Mesenchymal stem cell (in vitro differentiated cells and primary cell): Measurements from ENCODE around the gene BOLL.
"Not testable (repeated sequence)": the region's sequence is repeated elsewhere in the genome, so short reads cannot be mapped to it uniquely, and the experiment has no call there.

Experiments used
- DNase-seq: peaks from one replicate; pipeline ENCODE4 v3.0.0-alpha.2; 2013
- H2AFZ ChIP-seq: one replicate; pipeline ENCODE4 v1.6.1; 2013; ENCODE audit warnings: low read depth, mild to moderate bottlenecking, control low read depth, inconsistent platforms, low read length, moderate library complexity
- H2AK5ac ChIP-seq: 2 replicates; pipeline ENCODE4 v1.6.1; 2013; ENCODE audit warnings: low read length, moderate library complexity, mild to moderate bottlenecking, inconsistent platforms; ENCODE audit not compliant: severe bottlenecking
- H2BK120ac ChIP-seq: one replicate; pipeline ENCODE4 v1.6.1; 2013; ENCODE audit warnings: low read depth, mild to moderate bottlenecking, inconsistent platforms, low read length, moderate library complexity
- H2BK12ac ChIP-seq, 2 experiments: one replicate each; pipeline ENCODE4 v1.6.1; 2013; ENCODE audit warnings: inconsistent platforms in 2 of 2, low read length in 2 of 2, mild to moderate bottlenecking in 2 of 2, moderate library complexity in 2 of 2, control low read depth in 1 of 2
- H2BK15ac ChIP-seq: one replicate; pipeline ENCODE4 v1.6.1; 2013; ENCODE audit warnings: mild to moderate bottlenecking, low read depth, inconsistent platforms; ENCODE audit not compliant: poor library complexity, severe bottlenecking
- H2BK5ac ChIP-seq: 2 replicates; pipeline ENCODE4 v1.6.1; 2013; ENCODE audit warnings: low read depth, mild to moderate bottlenecking, low read length, control low read depth, inconsistent platforms; ENCODE audit not compliant: poor library complexity, severe bottlenecking
- H3K14ac ChIP-seq, 2 experiments: one replicate each; pipeline ENCODE4 v1.6.1; 2013; ENCODE audit warnings: inconsistent platforms in 2 of 2, low read length in 2 of 2, control low read depth in 1 of 2, mild to moderate bottlenecking in 1 of 2, moderate library complexity in 1 of 2
- H3K18ac ChIP-seq, 2 experiments: one replicate each; pipeline ENCODE4 v1.6.1; 2013; ENCODE audit warnings: inconsistent platforms in 2 of 2, low read length in 2 of 2, control low read depth in 1 of 2, low read depth in 1 of 2, mild to moderate bottlenecking in 1 of 2
- H3K23ac ChIP-seq, 2 experiments: one replicate each; pipeline ENCODE4 v1.6.1; 2013; ENCODE audit warnings: inconsistent platforms in 2 of 2, low read length in 2 of 2, mild to moderate bottlenecking in 2 of 2, moderate library complexity in 2 of 2, control low read depth in 1 of 2
- H3K27ac ChIP-seq: 2 replicates; pipeline ENCODE4 v1.5.1; 2013; ENCODE audit warnings: mild to moderate bottlenecking, moderate library complexity, low read length, control low read depth, inconsistent platforms; ENCODE audit not compliant: poor library complexity, severe bottlenecking
- H3K27me3 ChIP-seq, 2 experiments: 2 replicates each; pipeline versions ENCODE4 v1.6.1 to v1.7.0; 2013; ENCODE audit warnings: low read length in 2 of 2, mild to moderate bottlenecking in 2 of 2, moderate library complexity in 2 of 2, control low read depth in 1 of 2, inconsistent platforms in 1 of 2; ENCODE audit not compliant: control insufficient read depth in 1 of 2, insufficient read depth in 1 of 2
- H3K36me3 ChIP-seq, 2 experiments: 2 replicates each; pipeline versions ENCODE4 v1.6.1 to v1.7.0; 2013; ENCODE audit warnings: low read length in 2 of 2, control low read depth in 1 of 2, inconsistent platforms in 1 of 2, low read depth in 1 of 2, mild to moderate bottlenecking in 1 of 2; ENCODE audit not compliant: insufficient read depth in 2 of 2, control insufficient read depth in 1 of 2
- H3K4ac ChIP-seq, 2 experiments: one replicate each; pipeline ENCODE4 v1.6.1; 2013; ENCODE audit warnings: inconsistent platforms in 2 of 2, low read length in 2 of 2, mild to moderate bottlenecking in 2 of 2, moderate library complexity in 2 of 2, control low read depth in 1 of 2, low read depth in 1 of 2
- H3K4me1 ChIP-seq: 2 replicates; pipeline ENCODE4 v1.6.1; 2013; ENCODE audit warnings: low read depth, low read length, control low read depth; ENCODE audit not compliant: control insufficient read depth, insufficient read depth
- H3K4me2 ChIP-seq: 2 replicates; pipeline ENCODE4 v1.6.1; 2013; ENCODE audit warnings: low read length, mild to moderate bottlenecking, inconsistent platforms; ENCODE audit not compliant: poor library complexity, severe bottlenecking
- H3K4me3 ChIP-seq, 2 experiments: 2 replicates each; pipeline versions ENCODE4 v1.5.1 to v1.7.0; 2013; ENCODE audit warnings: low read length in 2 of 2, mild to moderate bottlenecking in 2 of 2, control low read depth in 1 of 2, low read depth in 1 of 2; ENCODE audit not compliant: insufficient read depth in 1 of 2
- H3K79me1 ChIP-seq: replicated peaks from 2 replicates; pipeline ENCODE4 v1.6.1; 2013; ENCODE audit warnings: mild to moderate bottlenecking, control low read depth, low read length, inconsistent platforms; ENCODE audit not compliant: poor library complexity, severe bottlenecking
- H3K9ac ChIP-seq: 2 replicates; pipeline ENCODE4 v1.7.0; 2013; ENCODE audit warnings: mild to moderate bottlenecking, low read length, moderate library complexity
- H3K9me3 ChIP-seq: 2 replicates; pipeline ENCODE4 v1.7.0; 2013; ENCODE audit warnings: mild to moderate bottlenecking, low read length; ENCODE audit not compliant: control insufficient read depth
- H4K8ac ChIP-seq: one replicate; pipeline ENCODE4 v1.6.1; 2013; ENCODE audit warnings: inconsistent platforms, mild to moderate bottlenecking, low read length, moderate library complexity
- H4K91ac ChIP-seq: one replicate; pipeline ENCODE4 v1.6.1; 2013; ENCODE audit warnings: mild to moderate bottlenecking, low read length, inconsistent platforms
- WGBS: methylation state at CpG from one replicate; pipeline ENCODE4 v1.1.7; 2013; ENCODE audit warnings: mixed read lengths; 5-methylcytosine and 5-hydroxymethylcytosine counted together

Gene BOLL

GRCh38 chr2:197695971-197696370 is 89.1 kb downstream of the BOLL start:
- not testable (repeated sequence) for H2BK120ac ChIP-seq, H4K91ac ChIP-seq, H2BK15ac ChIP-seq, H3K18ac ChIP-seq, H3K9me3 ChIP-seq, H3K23ac ChIP-seq, H2AK5ac ChIP-seq, H2AFZ ChIP-seq, H2BK5ac ChIP-seq, H3K14ac ChIP-seq, H4K8ac ChIP-seq, H3K79me1 ChIP-seq, H3K4me3 ChIP-seq, H3K27me3 ChIP-seq, H2BK12ac ChIP-seq, H3K4ac ChIP-seq, H3K27ac ChIP-seq, H3K36me3 ChIP-seq, H3K9ac ChIP-seq, H3K4me1 ChIP-seq, H3K4me2 ChIP-seq, DNase-seq
- WGBS = 96% methylated on average over 7 of the region's 30 CpGs

DNA sequence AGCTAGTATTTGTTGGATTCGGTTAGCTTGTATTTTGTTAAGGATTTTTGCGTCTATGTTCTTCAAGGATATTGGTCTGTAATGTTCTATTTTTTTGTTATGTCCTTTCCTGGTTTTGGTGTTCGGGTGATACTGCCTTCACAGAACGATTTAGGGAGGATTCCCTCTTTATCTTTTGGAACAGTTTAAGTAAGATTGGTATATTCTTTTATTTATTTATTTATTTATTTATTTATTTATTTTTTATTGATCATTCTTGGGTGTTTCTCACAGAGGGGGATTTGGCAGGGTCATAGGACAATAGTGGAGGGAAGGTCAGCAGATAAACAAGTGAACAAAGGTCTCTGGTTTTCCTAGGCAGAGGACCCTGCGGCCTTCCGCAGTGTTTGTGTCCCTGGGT is 89.9 kb downstream of the BOLL start:
- H3K4ac ChIP-seq, H2BK15ac ChIP-seq, H3K9me3 ChIP-seq, H3K27me3 ChIP-seq, H3K4me1 ChIP-seq, H2AK5ac ChIP-seq, H4K8ac ChIP-seq, H2BK5ac ChIP-seq, H3K79me1 ChIP-seq, H3K23ac ChIP-seq, H4K91ac ChIP-seq, H2AFZ ChIP-seq, H3K18ac ChIP-seq, H3K9ac ChIP-seq, H3K14ac ChIP-seq, H3K4me3 ChIP-seq, H2BK12ac ChIP-seq, H3K36me3 ChIP-seq, H2BK120ac ChIP-seq, DNase-seq, H3K4me2 ChIP-seq, H3K27ac ChIP-seq: not testable (repeated sequence)
- 100% methylated on average over 2 of the region's 6 CpGs for WGBS

- WGBS = 0% methylated on average over 1 of the region's 2 CpGs
- H3K18ac ChIP-seq = no peak overlapping the region
- no peak overlapping the region for H3K4me2 ChIP-seq
- peak overlapping the region; percentile 9 for H3K9ac ChIP-seq
- no peak overlapping the region for H2BK15ac ChIP-seq
- H3K27ac ChIP-seq = no peak overlapping the region
- no peaks in the 10 kb centered on the region for H3K9me3 ChIP-seq
- peaks cover 4% of the 10 kb centered on the region for H3K79me1 ChIP-seq
- H3K27me3 ChIP-seq = no peaks in the 10 kb centered on the region
- no peak overlapping the region for H4K91ac ChIP-seq
- H3K4ac ChIP-seq = no peak overlapping the region
- no peak overlapping the region for H3K14ac ChIP-seq
- H2BK12ac ChIP-seq = no peak overlapping the region
- no peak overlapping the region for H4K8ac ChIP-seq
- no peaks in the 10 kb centered on the region for H3K36me3 ChIP-seq
- peaks cover 4% of the 10 kb centered on the region for H3K4me1 ChIP-seq
- peak; percentile 72 for DNase-seq
- no peak overlapping the region for H2AK5ac ChIP-seq
- no peak overlapping the region for H3K4me3 ChIP-seq
- H2AFZ ChIP-seq = no peak overlapping the region
- H2BK5ac ChIP-seq = no peak overlapping the region
- H2BK120ac ChIP-seq = no peak overlapping the region
- H3K23ac ChIP-seq = no peak overlapping the region
Observed at GRCh38 chr2:197677483-197677882, 107.6 kb downstream of the BOLL start.

GRCh38 chr2:197677056-197677455 is 108.1 kb downstream of the BOLL start:
- no peak overlapping the region for H3K4me2 ChIP-seq
- no peak overlapping the region for H4K91ac ChIP-seq
- no peak overlapping the region for H3K4me3 ChIP-seq
- no peak overlapping the region for H3K14ac ChIP-seq
- no peaks in the 10 kb centered on the region for H3K36me3 ChIP-seq
- no peaks in the 10 kb centered on the region for H3K9me3 ChIP-seq
- H2AFZ ChIP-seq = no peak overlapping the region
- no peak overlapping the region for H2BK120ac ChIP-seq
- peaks cover 4% of the 10 kb centered on the region for H3K4me1 ChIP-seq
- no peaks in the 10 kb centered on the region for H3K27me3 ChIP-seq
- no peak overlapping the region for H2AK5ac ChIP-seq
- no peak overlapping the region for H3K18ac ChIP-seq
- H2BK12ac ChIP-seq = no peak overlapping the region
- H3K23ac ChIP-seq = no peak overlapping the region
- no peak overlapping the region for H3K4ac ChIP-seq
- no peak overlapping the region for H4K8ac ChIP-seq
- H2BK5ac ChIP-seq = no peak overlapping the region
- no peak overlapping the region for H2BK15ac ChIP-seq
- peak overlapping the region; percentile 9 for H3K9ac ChIP-seq
- H3K27ac ChIP-seq = no peak overlapping the region
- DNase-seq = peak; percentile 43
- H3K79me1 ChIP-seq = peaks cover 4% of the 10 kb centered on the region
- 86% methylated on average over 1 of the region's 3 CpGs for WGBS
